AG10803 (cell line): ENCODE data around the gene PEPD.

Experiments used
- DNase-seq: peaks from one replicate; pipeline ENCODE4 v3.0.0; 2010; ENCODE audit warnings: low read depth
- H3K4me3 ChIP-seq: 2 replicates; pipeline ENCODE4 v1.5.1; 2011; ENCODE audit warnings: mild to moderate bottlenecking, low read length, control low read depth
- CTCF ChIP-seq: conservative IDR thresholded peaks from 2 replicates; pipeline ENCODE4 v1.5.1; 2011; ENCODE audit warnings: mild to moderate bottlenecking, low read length, control low read depth, inconsistent platforms

The PEPD gene

GRCh38 chr19:33417751-33418150 lies 103.8 kb downstream of the PEPD start:
- DNase-seq = no peak
- H3K4me3 ChIP-seq = no peak overlapping the region
- no peak for TF ChIP-seq CTCF

DNA sequence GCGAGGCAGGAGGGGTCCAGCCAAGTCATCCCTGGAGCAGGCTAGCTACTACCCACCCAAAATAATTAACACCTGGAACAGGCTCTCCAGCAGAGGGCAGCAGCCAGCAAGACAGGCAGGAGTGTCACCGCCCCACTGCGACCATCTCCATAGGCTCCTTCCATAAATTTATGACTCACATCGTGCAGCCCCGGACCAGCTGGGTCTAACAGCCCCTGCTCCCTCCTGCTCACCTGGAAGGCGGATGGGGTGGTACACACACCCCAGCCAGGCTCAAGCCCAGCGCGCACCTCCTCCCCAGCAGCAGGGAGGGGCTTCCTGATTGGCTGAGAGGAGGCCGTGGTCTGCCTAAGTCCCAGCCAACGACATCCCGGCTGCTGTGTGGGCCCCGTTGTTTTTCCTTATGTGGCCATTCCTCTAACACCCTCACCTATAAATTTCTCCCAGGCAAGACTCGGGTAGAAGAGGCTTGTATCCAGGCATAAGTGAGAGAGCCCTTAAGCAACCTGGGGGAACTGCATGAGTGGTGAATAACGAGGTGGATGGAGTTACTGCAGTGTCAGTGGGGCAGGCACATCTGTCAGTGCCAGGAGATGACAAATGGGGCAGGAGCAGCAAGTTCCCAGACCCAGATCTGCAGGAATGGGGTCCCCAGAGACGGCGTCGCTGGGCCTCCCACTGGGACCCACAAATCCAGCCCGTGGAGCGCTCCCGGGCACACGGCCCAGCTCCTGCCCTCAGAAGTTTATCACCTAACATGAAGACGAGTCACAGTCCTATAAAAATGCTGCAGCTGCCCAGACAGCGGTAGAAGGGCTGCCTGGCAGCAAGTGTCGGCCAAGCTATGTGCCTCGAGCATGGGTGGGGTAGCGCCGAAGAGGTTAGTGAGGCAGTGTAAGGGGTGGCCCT lies 105.0 kb downstream of the PEPD start:
- DNase-seq = peak; percentile 44
- no peak overlapping the region for H3K4me3 ChIP-seq
- TF ChIP-seq CTCF = peak; percentile 66

DNA sequence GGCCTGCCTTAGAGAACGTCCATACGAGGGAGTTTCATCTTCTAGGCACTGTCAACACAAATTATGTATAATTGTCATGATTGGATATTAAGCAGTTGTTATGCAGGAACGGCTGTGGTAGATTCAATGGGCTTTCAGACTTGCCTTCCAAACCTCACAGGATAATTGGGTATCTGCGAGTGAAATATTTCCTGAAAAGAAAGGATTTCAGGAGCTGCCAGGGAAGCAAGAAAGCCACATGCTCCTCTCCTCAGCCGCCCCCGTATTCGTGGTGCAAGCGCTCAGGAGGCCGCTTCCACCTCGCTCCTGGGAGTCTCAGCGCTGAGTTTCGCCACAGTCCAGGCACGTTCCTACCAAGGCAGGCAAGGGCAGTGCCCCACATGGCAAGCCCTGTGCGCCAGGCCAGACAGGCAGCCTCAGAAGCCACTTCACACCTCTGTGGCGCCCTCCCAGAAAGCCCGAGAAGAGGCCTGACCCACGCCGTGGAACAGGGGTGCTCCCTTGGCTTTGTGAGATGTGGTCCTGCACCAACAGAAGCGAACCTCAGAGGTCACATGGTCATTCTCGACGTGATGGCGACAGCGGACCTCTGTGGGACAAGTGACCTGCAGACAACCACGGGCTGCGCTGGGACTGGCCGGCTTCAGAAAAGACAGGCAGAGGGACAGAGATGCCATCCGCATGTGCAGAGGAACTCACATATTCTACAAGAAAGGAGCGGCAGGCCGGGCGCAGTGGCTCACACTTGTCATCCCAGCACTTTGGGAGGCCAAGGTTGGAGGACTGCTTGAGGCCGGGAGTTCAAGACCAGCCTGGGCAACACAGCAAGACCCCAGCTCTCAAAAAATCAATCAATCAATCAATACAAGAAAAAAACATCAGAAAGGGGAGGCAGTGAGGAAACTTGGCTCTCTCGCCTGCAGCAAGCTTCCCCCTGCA lies 106.7 kb downstream of the PEPD start:
- no peak for DNase-seq
- H3K4me3 ChIP-seq = no peak overlapping the region
- TF ChIP-seq CTCF = no peak

- no peak overlapping the region for H3K4me3 ChIP-seq
- no peak for DNase-seq
- no peak for TF ChIP-seq CTCF
Observed at GRCh38 chr19:33413868-33414666, 107.5 kb downstream of the PEPD start.

DNA sequence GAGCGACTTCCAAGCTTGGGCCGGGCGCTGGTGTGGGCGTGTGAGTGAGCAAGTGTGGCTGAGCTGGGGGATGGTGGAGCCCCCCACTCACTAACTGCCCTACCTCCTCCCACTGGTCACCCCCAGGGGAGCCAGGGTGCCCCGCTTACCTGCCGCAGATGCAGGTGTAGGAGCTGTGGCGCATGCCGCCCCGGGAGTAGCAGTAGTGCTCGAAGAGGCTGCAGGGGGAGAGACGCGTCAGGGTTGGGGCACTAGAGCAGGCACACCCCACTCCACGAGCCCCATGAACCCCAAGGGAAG lies 108.2 kb downstream of the PEPD start:
- no peak for TF ChIP-seq CTCF
- DNase-seq = no peak
- H3K4me3 ChIP-seq = no peak overlapping the region

- no peak for TF ChIP-seq CTCF
- no peak for DNase-seq
- no peak overlapping the region for H3K4me3 ChIP-seq
Observed at GRCh38 chr19:33412601-33413425, 108.8 kb downstream of the PEPD start.
